GM10847 (cell line): ENCODE results near the gene NRARP.

ENCODE experiments used
- POLR2A ChIP-seq: IDR thresholded peaks from 2 replicates; pipeline ENCODE4 v1.6.1; 2011; ENCODE audit not compliant: insufficient read length; ENCODE audit errors: extremely low read depth

Gene NRARP

DNA sequence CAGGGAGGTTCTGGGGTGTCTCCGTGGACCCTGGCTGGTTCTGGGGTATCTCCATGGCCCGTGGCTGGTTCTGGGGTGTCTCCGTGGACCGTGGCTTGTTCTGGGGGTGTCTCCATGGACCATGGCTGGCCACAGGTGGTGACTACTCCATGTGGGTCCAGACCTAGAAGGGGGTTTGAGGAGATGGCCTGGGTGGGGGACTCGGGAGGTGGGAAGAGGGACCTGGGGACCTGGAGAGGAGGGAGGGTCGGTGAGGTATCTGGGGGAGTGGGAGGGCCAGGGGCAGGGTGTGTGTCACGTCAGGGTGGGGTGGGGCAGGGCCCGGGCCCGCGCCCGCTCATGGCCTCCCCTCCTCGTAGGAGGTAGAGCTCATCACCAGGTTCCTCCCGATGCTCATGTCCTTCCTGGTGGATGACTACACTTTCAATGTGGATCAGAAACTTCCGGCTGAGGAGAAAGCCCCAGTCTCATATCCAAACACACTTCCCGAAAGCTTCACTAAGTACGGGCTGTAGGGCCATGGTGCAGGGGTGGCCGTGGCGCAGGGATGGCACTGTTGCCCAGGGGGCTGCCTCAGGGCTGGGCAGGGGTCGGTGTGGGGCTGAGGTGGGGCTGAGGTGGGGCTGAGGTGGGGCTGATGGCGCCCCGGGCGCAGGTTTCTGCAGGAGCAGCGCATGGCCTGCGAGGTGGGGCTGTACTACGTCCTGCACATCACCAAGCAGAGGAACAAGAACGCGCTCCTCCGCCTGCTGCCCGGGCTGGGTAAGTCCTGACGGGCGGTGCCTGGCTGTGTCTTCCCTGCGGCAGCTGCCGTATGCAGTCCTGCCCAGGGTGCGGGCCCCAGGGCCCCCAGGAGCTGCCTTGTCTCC is 35.3 kb downstream of the NRARP start:
- TF ChIP-seq POLR2A, result no peak

DNA sequence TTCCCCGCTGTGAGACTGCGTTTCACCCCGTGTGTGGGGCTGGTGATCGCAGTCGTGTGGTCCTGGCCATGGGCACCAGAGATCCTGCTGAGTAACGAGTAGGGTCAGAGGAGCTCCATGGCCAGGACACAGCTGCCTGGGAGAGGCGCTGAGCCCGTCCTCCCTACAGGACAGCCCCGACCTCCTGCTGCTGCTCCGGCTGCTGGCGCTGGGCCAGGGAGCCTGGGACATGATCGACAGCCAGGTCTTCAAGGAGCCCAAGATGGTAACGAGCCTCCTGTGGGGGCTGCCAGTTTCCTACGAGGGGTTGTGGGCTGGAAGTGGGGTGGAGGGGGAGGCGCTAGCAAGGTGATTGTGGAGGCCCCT is 35.9 kb downstream of the NRARP start:
- TF ChIP-seq POLR2A, result no peak

- no peak for TF ChIP-seq POLR2A
Observed at GRCh38 chr9:137265496-137266161, 36.4 kb downstream of the NRARP start.

DNA sequence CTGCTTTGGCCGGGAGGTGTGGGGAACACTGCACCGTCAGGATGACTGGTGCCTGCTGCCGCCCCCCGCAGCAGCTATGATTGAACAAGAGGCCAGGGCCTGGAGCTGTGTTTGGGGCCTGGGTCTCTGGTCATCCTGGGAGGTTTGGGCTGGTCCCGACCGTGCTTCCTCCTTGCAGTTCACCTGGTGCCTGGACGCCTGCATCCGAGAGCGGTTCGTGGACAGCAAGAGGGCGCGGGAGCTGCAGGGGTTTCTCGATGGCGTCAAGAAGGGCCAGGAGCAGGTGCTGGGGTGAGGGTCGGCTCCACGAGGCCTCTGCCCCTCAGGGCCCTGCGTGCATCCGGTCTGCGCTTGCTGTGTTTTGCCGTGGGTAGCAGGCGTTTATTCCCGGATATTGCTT is 38.0 kb downstream of the NRARP start:
- no peak for TF ChIP-seq POLR2A

DNA sequence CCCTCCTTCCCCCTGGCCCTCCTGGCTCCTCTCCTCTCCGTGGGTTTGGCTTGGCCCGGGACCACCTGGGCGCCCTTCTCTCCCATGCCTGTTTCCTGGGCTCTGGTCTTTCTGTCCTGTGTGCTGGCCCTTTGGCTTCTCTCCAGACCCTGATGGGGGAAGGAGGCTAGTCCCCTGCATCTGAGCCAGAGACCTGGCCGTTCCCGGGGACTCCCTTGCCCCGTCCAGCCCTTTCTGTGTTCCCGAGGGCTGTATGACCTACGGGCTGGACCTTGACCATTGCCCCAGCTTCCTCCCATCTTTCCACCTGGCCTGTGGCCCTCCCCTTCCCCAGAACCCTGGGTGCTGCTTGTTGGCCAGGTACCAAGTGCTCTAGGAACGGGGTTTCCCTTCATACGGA is 38.6 kb downstream of the NRARP start:
- no peak for TF ChIP-seq POLR2A

GRCh38 chr9:137262909-137263285 is 39.2 kb downstream of the NRARP start:
- TF ChIP-seq POLR2A, result no peak

- TF ChIP-seq POLR2A, result no peak
Observed at GRCh38 chr9:137256856-137257255, 45.2 kb downstream of the NRARP start.

DNA sequence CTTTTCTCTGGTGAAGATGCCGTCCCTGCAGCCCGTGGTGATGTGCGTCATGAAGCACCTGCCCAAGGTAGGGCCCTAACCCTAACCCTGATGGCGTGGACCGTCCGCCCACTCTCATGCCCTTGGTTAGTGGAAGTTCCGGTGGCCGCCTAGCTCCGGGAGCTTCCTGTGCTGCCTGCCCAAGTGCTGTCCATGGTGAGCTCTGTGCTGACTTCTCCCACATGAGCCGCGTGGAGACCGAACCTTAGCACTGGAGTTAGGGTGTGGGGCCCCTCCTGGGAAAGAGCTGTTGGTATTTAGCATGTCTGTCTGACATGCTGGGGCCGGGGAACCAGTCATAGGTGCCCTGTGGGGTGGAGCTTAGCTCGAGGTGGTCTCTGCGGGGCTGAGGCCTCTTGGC is 45.7 kb downstream of the NRARP start:
- TF ChIP-seq POLR2A, result no peak

DNA sequence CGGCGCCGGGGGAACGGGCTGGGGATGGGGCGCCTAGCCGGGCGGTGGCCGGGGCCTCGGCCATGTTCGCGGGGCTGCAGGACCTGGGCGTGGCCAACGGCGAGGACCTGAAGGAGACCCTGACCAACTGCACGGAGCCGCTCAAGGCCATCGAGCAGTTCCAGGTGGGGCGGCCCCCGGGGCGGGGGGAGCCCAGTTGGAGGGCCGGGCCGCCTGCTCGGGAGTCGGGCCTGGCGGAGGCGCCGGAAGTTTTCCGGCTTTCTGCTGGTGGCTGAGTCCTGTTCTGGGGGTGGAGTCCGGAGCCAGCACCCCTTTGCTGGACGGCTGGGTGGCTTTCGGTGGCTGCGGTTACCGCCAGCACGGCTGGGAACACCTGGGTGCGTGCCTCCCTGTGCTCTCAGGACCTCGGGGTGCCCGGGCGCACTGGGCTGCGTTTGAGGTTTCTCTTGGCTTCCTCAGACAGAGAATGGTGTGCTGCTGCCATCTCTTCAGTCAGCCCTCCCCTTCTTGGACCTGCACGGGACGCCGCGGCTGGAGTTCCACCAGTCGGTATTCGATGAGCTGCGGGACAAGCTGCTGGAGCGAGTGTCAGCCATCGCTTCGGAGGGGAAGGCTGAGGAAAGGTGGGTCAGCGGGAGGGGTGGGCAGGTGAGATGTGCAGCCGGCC is 46.5 kb downstream of the NRARP start:
- TF ChIP-seq POLR2A, result no peak

GRCh38 chr9:137254624-137255447 is 47.2 kb downstream of the NRARP start, which contains the start of gene NELFB:
Gene NELFB, plus strand, starts transcription at chr9:137255327.
- peak; percentile 72 for TF ChIP-seq POLR2A

DNA sequence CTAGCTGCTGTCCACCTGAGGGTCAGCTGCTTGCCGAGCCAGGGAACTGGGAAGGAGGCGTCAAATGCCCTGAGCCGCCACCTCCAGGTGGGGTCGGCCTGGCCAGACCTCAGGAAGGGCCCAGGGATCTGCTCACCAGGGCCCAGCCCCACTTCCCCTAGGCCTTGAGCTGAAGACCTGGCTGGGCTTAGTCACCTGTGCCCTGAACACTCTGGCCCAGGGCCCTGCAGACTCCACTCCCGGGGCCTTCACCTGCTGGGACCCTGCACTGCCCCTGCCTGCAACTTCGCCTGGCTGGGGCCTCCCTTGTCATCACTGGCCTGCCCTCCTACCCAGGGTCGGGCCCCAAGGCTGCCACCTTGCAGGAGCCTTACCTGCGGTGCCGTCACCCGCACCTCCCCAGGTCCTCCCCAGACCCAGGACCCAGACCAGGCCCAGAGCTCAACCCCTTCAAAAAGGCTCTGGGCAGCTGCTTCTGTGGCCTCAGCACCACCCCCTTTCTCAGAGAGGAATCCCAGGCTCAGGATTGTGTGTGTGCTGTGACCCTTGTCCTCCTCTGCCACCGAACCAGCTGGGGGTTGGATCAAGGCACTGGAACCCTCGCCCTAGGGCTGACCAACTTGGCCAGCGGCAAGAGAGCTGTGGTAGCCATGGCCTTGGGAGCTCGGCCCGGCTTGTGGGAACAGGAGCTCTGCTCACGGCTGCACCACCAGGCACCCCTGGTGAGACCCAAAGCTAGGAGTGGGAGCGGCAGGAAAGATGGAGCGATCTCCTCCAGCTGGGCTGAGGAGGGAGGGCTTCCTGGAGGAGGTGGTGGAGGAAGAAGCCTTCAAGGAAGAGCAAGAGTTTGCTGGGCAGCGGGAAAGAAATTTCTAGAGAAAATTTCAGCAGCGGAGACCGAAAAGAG is 48.1 kb downstream of the NRARP start:
- no peak for TF ChIP-seq POLR2A

DNA sequence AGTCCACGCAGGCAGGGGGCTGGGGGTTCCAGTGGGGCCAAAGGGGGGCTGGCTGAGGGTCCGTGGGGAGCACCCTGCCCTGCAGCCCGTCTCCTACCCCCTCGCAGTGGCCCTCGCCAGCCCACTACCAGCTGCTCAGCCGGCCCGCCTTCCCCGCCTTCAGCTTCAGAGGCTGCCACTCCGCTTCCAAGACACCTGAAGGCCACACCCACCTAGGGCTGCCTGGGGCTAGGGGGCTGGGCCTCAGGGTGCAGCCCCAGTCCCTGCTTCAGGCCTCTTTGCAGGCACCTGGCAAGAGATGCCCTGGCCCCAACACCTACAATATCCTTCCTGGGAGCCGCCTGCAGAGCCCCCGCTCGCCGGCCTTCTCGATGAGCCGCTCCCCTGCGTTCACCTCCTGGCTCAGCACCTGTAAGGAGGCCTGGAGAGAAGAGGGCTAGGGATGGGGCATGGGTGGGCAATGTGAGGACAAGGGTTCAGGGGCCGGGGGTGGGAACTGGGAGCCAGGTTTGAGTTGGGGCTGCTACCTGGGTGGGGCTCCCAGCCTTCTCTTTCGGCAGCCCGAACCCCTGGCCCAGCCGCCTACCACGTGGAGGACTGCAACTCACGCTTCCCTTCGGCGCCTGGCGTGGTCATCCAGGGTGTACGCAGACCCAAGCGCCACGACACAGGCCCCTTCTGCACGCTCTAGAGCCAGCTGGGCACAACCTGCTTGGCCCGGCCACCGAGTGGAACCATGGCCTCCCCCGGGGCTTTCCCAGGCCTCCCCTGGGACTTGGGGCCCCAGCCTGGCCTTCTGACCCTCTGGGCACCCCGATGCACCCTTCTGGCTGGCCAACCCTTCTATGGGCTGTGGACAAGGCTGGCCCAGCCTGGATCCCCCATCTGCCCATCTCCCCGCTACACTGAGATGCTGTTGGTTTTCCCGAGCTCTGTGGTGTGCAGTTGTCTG is 49.2 kb downstream of the NRARP start:
- TF ChIP-seq POLR2A, result no peak
